ENCODE results near the gene DDX20. TPM values are rescaled to one million over a fixed set of nuclear protein-coding genes. Genes with fewer than 3 reads are reported as not detected.

Gene DDX20
- polyA plus RNA-seq, 1 donor from 2014 or later, result 26.5 TPM

DNA sequence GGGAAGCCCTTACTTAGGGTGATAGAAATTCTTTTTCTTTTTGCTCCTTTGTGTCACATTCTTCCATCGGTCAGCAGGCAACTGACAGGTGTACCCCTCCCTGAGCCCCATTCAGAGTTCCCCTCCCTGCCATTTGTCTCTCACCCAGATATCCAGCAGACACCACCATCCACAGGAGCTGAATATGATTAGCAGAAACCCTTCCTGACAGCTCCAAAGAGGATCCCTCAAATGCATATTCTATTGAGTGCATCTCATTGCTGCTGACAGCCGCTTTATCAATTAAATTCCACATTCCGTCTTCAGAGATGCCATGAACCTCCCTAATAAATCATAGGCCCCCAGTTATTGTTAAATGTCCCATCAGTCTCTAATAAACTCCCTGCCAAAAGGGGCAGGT lies 6.1 kb upstream of the DDX20 start:
- Histone ChIP-seq H3K4me3 (ENCODE audit: low read length) (peak overlapping the region; percentile 35), H2AFZ (ENCODE audit: low read depth, low read length) (no peak overlapping the region), H3K36me3 (ENCODE audit: insufficient read depth, low read length) (peaks cover 15% of the 10 kb centered on the region), H3K9me2 (ENCODE audit: insufficient read depth, low read length) (no peaks in the 10 kb centered on the region), H3K27ac (ENCODE audit: low read length) (peak overlapping the region; percentile 76), H3K9me3 (ENCODE audit: low read length) (no peaks in the 10 kb centered on the region), H3K79me2 (replicated peaks; ENCODE audit: insufficient read depth, low read length) (peaks cover 5% of the 10 kb centered on the region), H4K20me1 (ENCODE audit: insufficient read depth) (no peaks in the 10 kb centered on the region), H3F3A (ENCODE audit: insufficient read depth, low read length, poor library complexity, severe bottlenecking) (peaks cover 10% of the 10 kb centered on the region), H3K9ac (ENCODE audit: low read length) (peak overlapping the region; percentile 48), H3K27me3 (ENCODE audit: insufficient read depth, low read depth, low read length) (no peaks in the 10 kb centered on the region), H3K4me2 (ENCODE audit: low read length) (peak overlapping the region; percentile 55)
- TF ChIP-seq POLR2AphosphoS5 (IDR thresholded peaks at IDR 0.05) (no peak), RAD21 (conservative IDR thresholded peaks at IDR 0.05) (no peak), EZH2 (IDR thresholded peaks at IDR 0.05; ENCODE audit: borderline replicate concordance, insufficient read depth, low read length, poor library complexity, severe bottlenecking) (no peak), SMC3 (conservative IDR thresholded peaks at IDR 0.05; ENCODE audit: poor library complexity) (no peak), MXI1 (conservative IDR thresholded peaks at IDR 0.05; ENCODE audit: poor library complexity, severe bottlenecking) (no peak), EP300 (conservative IDR thresholded peaks at IDR 0.05; ENCODE audit: poor library complexity, severe bottlenecking) (no peak), TAF1 (IDR thresholded peaks at IDR 0.05; ENCODE audit: low read depth) (no peak), CTCF (IDR thresholded peaks at IDR 0.05; ENCODE audit: poor library complexity, severe bottlenecking) (no peak)
- TF ChIP-seq, protein P1, sequence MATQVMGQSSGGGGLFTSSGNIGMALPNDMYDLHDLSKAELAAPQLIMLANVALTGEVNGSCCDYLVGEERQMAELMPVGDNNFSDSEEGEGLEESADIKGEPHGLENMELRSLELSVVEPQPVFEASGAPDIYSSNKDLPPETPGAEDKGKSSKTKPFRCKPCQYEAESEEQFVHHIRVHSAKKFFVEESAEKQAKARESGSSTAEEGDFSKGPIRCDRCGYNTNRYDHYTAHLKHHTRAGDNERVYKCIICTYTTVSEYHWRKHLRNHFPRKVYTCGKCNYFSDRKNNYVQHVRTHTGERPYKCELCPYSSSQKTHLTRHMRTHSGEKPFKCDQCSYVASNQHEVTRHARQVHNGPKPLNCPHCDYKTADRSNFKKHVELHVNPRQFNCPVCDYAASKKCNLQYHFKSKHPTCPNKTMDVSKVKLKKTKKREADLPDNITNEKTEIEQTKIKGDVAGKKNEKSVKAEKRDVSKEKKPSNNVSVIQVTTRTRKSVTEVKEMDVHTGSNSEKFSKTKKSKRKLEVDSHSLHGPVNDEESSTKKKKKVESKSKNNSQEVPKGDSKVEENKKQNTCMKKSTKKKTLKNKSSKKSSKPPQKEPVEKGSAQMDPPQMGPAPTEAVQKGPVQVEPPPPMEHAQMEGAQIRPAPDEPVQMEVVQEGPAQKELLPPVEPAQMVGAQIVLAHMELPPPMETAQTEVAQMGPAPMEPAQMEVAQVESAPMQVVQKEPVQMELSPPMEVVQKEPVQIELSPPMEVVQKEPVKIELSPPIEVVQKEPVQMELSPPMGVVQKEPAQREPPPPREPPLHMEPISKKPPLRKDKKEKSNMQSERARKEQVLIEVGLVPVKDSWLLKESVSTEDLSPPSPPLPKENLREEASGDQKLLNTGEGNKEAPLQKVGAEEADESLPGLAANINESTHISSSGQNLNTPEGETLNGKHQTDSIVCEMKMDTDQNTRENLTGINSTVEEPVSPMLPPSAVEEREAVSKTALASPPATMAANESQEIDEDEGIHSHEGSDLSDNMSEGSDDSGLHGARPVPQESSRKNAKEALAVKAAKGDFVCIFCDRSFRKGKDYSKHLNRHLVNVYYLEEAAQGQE (IDR thresholded peaks at IDR 0.05; ENCODE audit: borderline replicate concordance), result no peak

GRCh38 chr1:111750856-111751255 lies 4.8 kb upstream of the DDX20 start:
- H3K4me3 ChIP-seq (ENCODE audit: low read length), result no peak overlapping the region
- no peak overlapping the region for H2AFZ ChIP-seq (ENCODE audit: low read depth, low read length)
- H3K79me2 ChIP-seq (replicated peaks; ENCODE audit: insufficient read depth, low read length), result peaks cover 5% of the 10 kb centered on the region
- no peak overlapping the region for H3K27ac ChIP-seq (ENCODE audit: low read length)
- peaks cover 11% of the 10 kb centered on the region for H3F3A ChIP-seq (ENCODE audit: insufficient read depth, low read length, poor library complexity, severe bottlenecking)
- no peaks in the 10 kb centered on the region for H3K9me2 ChIP-seq (ENCODE audit: insufficient read depth, low read length)
- no peaks in the 10 kb centered on the region for H4K20me1 ChIP-seq (ENCODE audit: insufficient read depth)
- H3K36me3 ChIP-seq (ENCODE audit: insufficient read depth, low read length), result peaks cover 12% of the 10 kb centered on the region
- no peak overlapping the region for H3K9ac ChIP-seq (ENCODE audit: low read length)
- TF ChIP-seq SMC3 (conservative IDR thresholded peaks at IDR 0.05; ENCODE audit: poor library complexity), result no peak
- TF ChIP-seq POLR2AphosphoS5 (IDR thresholded peaks at IDR 0.05), result no peak
- TF ChIP-seq TAF1 (IDR thresholded peaks at IDR 0.05; ENCODE audit: low read depth), result no peak
- no peak for TF ChIP-seq CTCF (IDR thresholded peaks at IDR 0.05; ENCODE audit: poor library complexity, severe bottlenecking)
- TF ChIP-seq EP300 (conservative IDR thresholded peaks at IDR 0.05; ENCODE audit: poor library complexity, severe bottlenecking), result no peak
- TF ChIP-seq RAD21 (conservative IDR thresholded peaks at IDR 0.05), result no peak
- TF ChIP-seq MXI1 (conservative IDR thresholded peaks at IDR 0.05; ENCODE audit: poor library complexity, severe bottlenecking), result no peak
- TF ChIP-seq EZH2 (IDR thresholded peaks at IDR 0.05; ENCODE audit: borderline replicate concordance, insufficient read depth, low read length, poor library complexity, severe bottlenecking), result no peak
- TF ChIP-seq, protein P1 (IDR thresholded peaks at IDR 0.05; ENCODE audit: borderline replicate concordance), result no peak
- no peaks in the 10 kb centered on the region for H3K27me3 ChIP-seq (ENCODE audit: insufficient read depth, low read depth, low read length)
- H3K4me2 ChIP-seq (ENCODE audit: low read length), result no peak overlapping the region
- no peaks in the 10 kb centered on the region for H3K9me3 ChIP-seq (ENCODE audit: low read length)

Data from neural cell (in vitro differentiated cells).